Measurements from ENCODE around the gene RGS2.

The RGS2 gene

DNA sequence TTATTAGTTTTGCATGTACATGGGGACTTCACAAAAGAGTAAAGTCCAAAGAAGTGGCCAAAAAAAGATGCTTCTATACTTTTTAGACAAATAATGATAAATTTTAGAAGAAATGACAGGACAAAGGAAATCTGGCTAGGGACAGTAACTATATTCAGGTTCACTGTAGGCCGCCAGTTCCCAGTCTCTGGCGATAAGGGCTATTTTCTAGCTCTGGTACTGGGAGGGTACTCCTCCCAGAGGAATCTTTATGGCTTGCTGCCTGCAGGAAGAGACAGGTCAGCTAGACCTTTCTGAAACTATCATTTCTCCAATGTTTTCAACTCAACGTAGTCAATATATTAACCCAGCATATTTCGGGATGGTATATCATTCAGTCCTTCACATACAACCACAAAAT lies 37.5 kb upstream of the RGS2 start:
- ChIA-PET POLR2A (no interaction called here), CTCF (no interaction called here)
- DNase-seq (ENCODE audit: extremely low spot score), result no peak
- TF ChIP-seq LEF1 (IDR thresholded peaks at IDR 0.05; ENCODE audit: borderline replicate concordance) (no peak), CTBP1 (IDR thresholded peaks at IDR 0.05; ENCODE audit: borderline replicate concordance) (no peak)

DNA sequence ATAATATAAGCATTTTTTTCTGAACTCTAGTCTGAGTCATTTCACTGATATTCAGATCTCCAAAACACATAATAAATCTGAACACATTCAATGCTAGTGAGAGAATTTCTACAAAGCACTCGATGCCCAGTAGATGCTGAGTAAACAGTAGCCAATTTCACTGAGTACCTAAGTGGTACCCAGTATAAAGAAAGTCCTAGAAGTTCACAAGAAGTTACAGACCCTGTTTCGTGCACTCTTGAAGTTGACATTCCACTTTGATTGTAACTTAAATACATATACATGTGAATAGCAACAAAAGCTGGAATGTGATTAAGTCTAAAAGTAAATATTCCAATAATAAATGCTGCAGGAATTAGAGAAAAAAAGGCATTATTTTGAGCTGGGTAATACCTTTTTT lies 33.2 kb upstream of the RGS2 start:
- TF ChIP-seq SP1 (IDR thresholded peaks at IDR 0.05), result no peak
- no peak for TF ChIP-seq BHLHE40 (IDR thresholded peaks at IDR 0.05; ENCODE audit: borderline replicate concordance)
- no peak for TF ChIP-seq ZNF384 (IDR thresholded peaks at IDR 0.05)
- TF ChIP-seq CTBP1 (IDR thresholded peaks at IDR 0.05; ENCODE audit: borderline replicate concordance), result no peak
- TF ChIP-seq NFRKB (IDR thresholded peaks at IDR 0.05), result no peak
- no peak for TF ChIP-seq TARDBP (IDR thresholded peaks at IDR 0.05)
- TF ChIP-seq ARNT (IDR thresholded peaks at IDR 0.05), result no peak
- TF ChIP-seq FOXK2 (IDR thresholded peaks at IDR 0.05), result no peak
- TF ChIP-seq, protein P1, sequence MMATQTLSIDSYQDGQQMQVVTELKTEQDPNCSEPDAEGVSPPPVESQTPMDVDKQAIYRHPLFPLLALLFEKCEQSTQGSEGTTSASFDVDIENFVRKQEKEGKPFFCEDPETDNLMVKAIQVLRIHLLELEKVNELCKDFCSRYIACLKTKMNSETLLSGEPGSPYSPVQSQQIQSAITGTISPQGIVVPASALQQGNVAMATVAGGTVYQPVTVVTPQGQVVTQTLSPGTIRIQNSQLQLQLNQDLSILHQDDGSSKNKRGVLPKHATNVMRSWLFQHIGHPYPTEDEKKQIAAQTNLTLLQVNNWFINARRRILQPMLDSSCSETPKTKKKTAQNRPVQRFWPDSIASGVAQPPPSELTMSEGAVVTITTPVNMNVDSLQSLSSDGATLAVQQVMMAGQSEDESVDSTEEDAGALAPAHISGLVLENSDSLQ (IDR thresholded peaks at IDR 0.05), result no peak
- no peak for TF ChIP-seq HDGF (IDR thresholded peaks at IDR 0.05; ENCODE audit: borderline replicate concordance)
- no peak for TF ChIP-seq LEF1 (IDR thresholded peaks at IDR 0.05; ENCODE audit: borderline replicate concordance)
- ChIA-PET CTCF (no interaction called here), POLR2A (no interaction called here)
- DNase-seq (ENCODE audit: extremely low spot score), result no peak

DNA sequence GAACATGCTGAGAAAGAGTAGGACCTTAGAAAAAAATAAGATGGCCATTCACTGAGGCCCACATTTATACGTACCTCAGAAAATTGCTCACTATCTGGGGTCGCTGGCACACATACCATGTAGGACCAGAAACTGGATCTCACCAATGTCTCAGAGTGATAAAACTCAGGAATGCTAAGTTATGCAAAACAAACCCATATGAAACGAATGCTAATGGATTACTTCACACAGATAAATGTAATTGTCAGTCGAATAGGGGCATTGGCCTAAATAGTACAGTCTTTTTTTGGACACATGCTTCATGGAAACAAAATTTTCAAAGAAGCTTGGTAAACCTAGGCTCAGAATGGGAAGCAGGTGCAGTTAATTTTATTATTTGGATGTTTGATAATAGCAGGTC lies 32.6 kb upstream of the RGS2 start:
- ChIA-PET CTCF (no interaction called here), POLR2A (no interaction called here)
- DNase-seq (ENCODE audit: extremely low spot score), result no peak
- TF ChIP-seq SUZ12 (IDR thresholded peaks at IDR 0.05) (no peak), L3MBTL2 (conservative IDR thresholded peaks at IDR 0.05) (no peak), ARNT (IDR thresholded peaks at IDR 0.05) (no peak)

DNA sequence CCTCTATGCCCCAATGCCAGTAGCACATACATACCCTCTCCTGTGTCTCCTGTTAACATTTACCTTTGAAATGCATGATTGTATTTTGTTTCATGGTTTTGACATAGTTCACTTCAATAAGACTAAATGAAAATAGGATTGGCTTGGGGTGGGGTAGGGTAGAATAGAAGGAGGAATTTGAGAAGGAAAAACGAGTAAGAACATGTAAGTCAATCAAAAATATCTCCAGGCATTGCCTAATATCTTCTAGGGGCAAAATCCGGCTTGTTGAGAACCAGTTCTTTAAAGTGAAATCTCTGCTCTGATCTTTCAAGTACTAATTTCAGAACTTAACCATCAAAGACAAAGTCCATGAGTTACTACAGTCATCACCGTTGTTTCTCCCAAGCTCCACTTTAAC lies 31.8 kb upstream of the RGS2 start:
- POLR2A ChIA-PET, result no interaction called here
- CTCF ChIA-PET, result no interaction called here
- no peak for TF ChIP-seq FOXK2 (IDR thresholded peaks at IDR 0.05)
- no peak for TF ChIP-seq LEF1 (IDR thresholded peaks at IDR 0.05; ENCODE audit: borderline replicate concordance)
- TF ChIP-seq FOXA1 (IDR thresholded peaks at IDR 0.05), result no peak
- no peak for TF ChIP-seq TARDBP (IDR thresholded peaks at IDR 0.05)
- TF ChIP-seq SP1 (IDR thresholded peaks at IDR 0.05), result no peak
- no peak for TF ChIP-seq ARNT (IDR thresholded peaks at IDR 0.05)
- TF ChIP-seq BHLHE40 (IDR thresholded peaks at IDR 0.05; ENCODE audit: borderline replicate concordance), result no peak
- TF ChIP-seq FOXM1 (IDR thresholded peaks at IDR 0.05; ENCODE audit: borderline replicate concordance), result no peak
- TF ChIP-seq SUZ12 (IDR thresholded peaks at IDR 0.05), result no peak
- TF ChIP-seq L3MBTL2 (conservative IDR thresholded peaks at IDR 0.05), result no peak
- TF ChIP-seq ZNF384 (IDR thresholded peaks at IDR 0.05), result no peak
- TF ChIP-seq NFRKB (IDR thresholded peaks at IDR 0.05), result no peak
- TF ChIP-seq, protein P1 (IDR thresholded peaks at IDR 0.05), result no peak
- TF ChIP-seq CTBP1 (IDR thresholded peaks at IDR 0.05; ENCODE audit: borderline replicate concordance), result no peak
- TF ChIP-seq HDGF (IDR thresholded peaks at IDR 0.05; ENCODE audit: borderline replicate concordance), result no peak
- DNase-seq (ENCODE audit: extremely low spot score), result no peak

DNA sequence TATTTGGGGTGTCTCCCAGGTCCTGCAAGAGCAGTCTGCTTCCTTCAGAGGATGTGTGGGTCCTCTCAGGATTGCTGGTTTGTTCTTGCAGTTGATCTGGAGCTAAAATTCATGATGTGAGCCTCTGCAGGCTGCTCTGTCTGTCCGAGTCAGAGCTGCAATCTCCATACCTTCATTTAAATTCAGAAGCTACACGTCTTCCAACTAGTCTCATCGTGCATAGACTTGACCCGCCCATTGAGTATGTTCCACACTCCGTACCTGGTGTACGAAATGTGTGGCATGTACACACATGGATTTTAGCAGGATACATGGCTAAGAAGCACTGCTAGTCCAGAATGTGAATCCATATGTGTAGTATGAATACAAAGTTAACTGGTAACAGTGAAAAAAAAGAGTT lies 25.0 kb upstream of the RGS2 start:
- ChIA-PET POLR2A (no interaction called here), CTCF (no interaction called here)
- no peak for DNase-seq (ENCODE audit: extremely low spot score)
- TF ChIP-seq ZNF384 (IDR thresholded peaks at IDR 0.05) (no peak), CTBP1 (IDR thresholded peaks at IDR 0.05; ENCODE audit: borderline replicate concordance) (no peak), TARDBP (IDR thresholded peaks at IDR 0.05) (no peak), ELF4 (IDR thresholded peaks at IDR 0.05) (no peak), BHLHE40 (IDR thresholded peaks at IDR 0.05; ENCODE audit: borderline replicate concordance) (no peak), SP1 (IDR thresholded peaks at IDR 0.05) (no peak), FOXK2 (IDR thresholded peaks at IDR 0.05) (no peak), SUZ12 (IDR thresholded peaks at IDR 0.05) (no peak), L3MBTL2 (conservative IDR thresholded peaks at IDR 0.05) (no peak), NFRKB (IDR thresholded peaks at IDR 0.05) (no peak), FOXA1 (IDR thresholded peaks at IDR 0.05) (no peak), LEF1 (IDR thresholded peaks at IDR 0.05; ENCODE audit: borderline replicate concordance) (no peak), ARNT (IDR thresholded peaks at IDR 0.05) (no peak), HDGF (IDR thresholded peaks at IDR 0.05; ENCODE audit: borderline replicate concordance) (no peak)
- TF ChIP-seq, protein P1 (IDR thresholded peaks at IDR 0.05), result no peak

DNA sequence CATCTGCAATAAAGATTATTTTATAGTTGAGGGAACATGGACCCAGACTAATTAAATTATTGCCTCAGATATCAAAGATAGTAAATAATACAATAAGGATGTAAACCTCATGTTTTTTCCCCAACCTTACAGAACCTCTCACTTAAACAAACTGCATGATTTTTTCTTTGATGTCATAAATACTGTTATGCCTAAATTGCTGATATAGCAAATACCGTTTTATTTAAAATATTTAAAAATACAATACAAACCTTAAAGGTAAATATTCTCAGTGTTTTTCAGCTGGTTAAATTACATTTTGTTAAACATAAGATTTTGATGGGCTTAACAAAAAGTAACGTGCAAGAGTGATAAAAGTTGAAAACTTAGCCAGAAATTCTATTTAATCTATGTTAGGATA lies 24.4 kb upstream of the RGS2 start:
- ChIA-PET POLR2A (no interaction called here), CTCF (no interaction called here)
- no peak for DNase-seq (ENCODE audit: extremely low spot score)
- no peak for TF ChIP-seq BHLHE40 (IDR thresholded peaks at IDR 0.05; ENCODE audit: borderline replicate concordance)
- no peak for TF ChIP-seq SUZ12 (IDR thresholded peaks at IDR 0.05)
- TF ChIP-seq SP1 (IDR thresholded peaks at IDR 0.05), result no peak
- TF ChIP-seq FOXA1 (IDR thresholded peaks at IDR 0.05), result no peak
- TF ChIP-seq ARNT (IDR thresholded peaks at IDR 0.05), result no peak
- no peak for TF ChIP-seq CTBP1 (IDR thresholded peaks at IDR 0.05; ENCODE audit: borderline replicate concordance)
- TF ChIP-seq NFRKB (IDR thresholded peaks at IDR 0.05), result no peak
- no peak for TF ChIP-seq ELF4 (IDR thresholded peaks at IDR 0.05)

DNA sequence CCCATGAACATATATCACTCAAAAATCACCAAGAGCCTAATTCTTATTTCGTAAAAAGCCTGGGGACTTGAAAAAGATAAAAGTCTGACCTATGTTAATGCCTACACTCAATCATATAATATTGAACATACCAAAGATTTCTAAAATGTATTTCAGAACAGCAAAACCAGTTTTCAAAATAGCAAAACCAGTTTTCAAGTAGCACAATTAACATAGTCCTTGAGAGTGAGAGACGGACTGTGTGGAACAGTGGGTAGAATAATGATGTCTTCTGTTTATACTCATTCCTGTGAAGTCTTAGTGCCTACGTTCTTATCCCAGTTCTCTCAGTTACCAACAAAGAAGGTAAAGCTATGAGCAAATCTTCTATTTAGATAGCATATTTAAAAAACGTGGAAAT lies 22.3 kb upstream of the RGS2 start:
- CTCF ChIA-PET, result no interaction called here
- POLR2A ChIA-PET, result no interaction called here
- no peak for DNase-seq (ENCODE audit: extremely low spot score)
- TF ChIP-seq, protein P1 (IDR thresholded peaks at IDR 0.05), result no peak
- TF ChIP-seq ELF4 (IDR thresholded peaks at IDR 0.05), result no peak
